ENCODE results near the gene ADCY4. TPM values are rescaled to one million over a fixed set of nuclear protein-coding genes. Genes with fewer than 3 reads are reported as not detected.

ADCY4 gene
- total RNA-seq, 4 donors from 2014 or later: 6.7 to 22.8 (median 16.5) TPM

- TF ChIP-seq CTCF (IDR thresholded peaks at IDR 0.05) (no peak), POLR2A (IDR thresholded peaks at IDR 0.05) (no peak)
- DNase-seq (ENCODE audit: low spot score in 2 of 2): no peak
- 90 to 97% methylated on average over 11 of the region's 11 CpGs for WGBS, 2 donors
- intact Hi-C loops (cut with DNase I; ENCODE audit: low total_unique reads): no loop called here
- H3K4me3 ChIP-seq (ENCODE audit: low read depth, poor library complexity, severe bottlenecking): no peak overlapping the region
Observed at GRCh38 chr14:24304019-24304387, 30.9 kb downstream of the ADCY4 start.

- 25 to 29% methylated on average over 16 of the region's 16 CpGs for WGBS, 2 donors
- intact Hi-C loops (cut with DNase I; ENCODE audit: low total_unique reads): no loop called here
- DNase-seq (ENCODE audit: low spot score in 2 of 2): peak in 1 of 2 donors; percentile 70
- no peak for TF ChIP-seq CTCF (IDR thresholded peaks at IDR 0.05)
- peak overlapping the region; percentile 85 for H3K4me3 ChIP-seq (ENCODE audit: low read depth, poor library complexity, severe bottlenecking)
Observed at GRCh38 chr14:24300326-24300980, 34.4 kb downstream of the ADCY4 start.

- intact Hi-C loops (cut with DNase I; ENCODE audit: low total_unique reads): no loop called here
- H3K4me3 ChIP-seq (ENCODE audit: low read depth, poor library complexity, severe bottlenecking): peak within 1 kb of the TSS; percentile 85
- TF ChIP-seq CTCF (IDR thresholded peaks at IDR 0.05) (no peak), POLR2A (IDR thresholded peaks at IDR 0.05) (peak in 1 of 2 donors; percentile 32)
- peak; percentile 90 to 99 for DNase-seq (ENCODE audit: low spot score in 2 of 2)
- 0 to 1% methylated on average over 47 to 66 of the region's 75 CpGs for WGBS, 2 donors
Observed at GRCh38 chr14:24299255-24300191, 35.3 kb downstream of the ADCY4 start, which contains the start of the genes DHRS1 and NOP9. TSS of gene DHRS1 (minus strand) at chr14:24299780. CDS start at chr14:24299106, 674 bp downstream. TSS of gene NOP9 (plus strand) at chr14:24299850. CDS start at chr14:24299955, 105 bp downstream.

GRCh38 chr14:24298892-24299254 lies 36.0 kb downstream of the ADCY4 start:
- H3K4me3 ChIP-seq (ENCODE audit: low read depth, poor library complexity, severe bottlenecking): peak overlapping the region; percentile 85
- no peak for TF ChIP-seq CTCF (IDR thresholded peaks at IDR 0.05)
- no peak for TF ChIP-seq POLR2A (IDR thresholded peaks at IDR 0.05)
- intact Hi-C loops (cut with DNase I; ENCODE audit: low total_unique reads): no loop called here
- WGBS, 2 donors: 31 to 38% methylated on average over 7 of the region's 7 CpGs
- no peak for DNase-seq (ENCODE audit: low spot score in 2 of 2)

- TF ChIP-seq CTCF (IDR thresholded peaks at IDR 0.05) (peak in 1 of 3 donors; percentile 16), POLR2A (IDR thresholded peaks at IDR 0.05) (no peak)
- DNase-seq (ENCODE audit: low spot score in 2 of 2): no peak
- H3K4me3 ChIP-seq (ENCODE audit: low read depth, poor library complexity, severe bottlenecking): no peak overlapping the region
- whole genome bisulfite sequencing, 2 donors: 40 to 45% methylated on average over 5 of the region's 5 CpGs
- intact Hi-C loops (cut with DNase I; ENCODE audit: low total_unique reads): loop anchor here (2.0 kb wide), 1 partner anchor 55 kb away; the partner anchor contains the start of gene TINF2
Observed at GRCh38 chr14:24297190-24297964, 37.5 kb downstream of the ADCY4 start.
